K562 (cell line): Measurements from ENCODE around the gene FAM222A. TPM values are rescaled to one million over a fixed set of nuclear protein-coding genes. Genes with fewer than 3 reads are reported as not detected.

Experiments used
- ADNP ChIP-seq: fragments of 200-800 bp; sonication (Bioruptor generic); IDR thresholded peaks from 2 replicates; pipeline ENCODE4 v1.6.1; 2016; ENCODE audit warnings: missing genetic modification characterization, missing compliant biosample characterization
- DMBX1 ChIP-seq: fragments of 250-450 bp; sonication (Bioruptor Pico); IDR thresholded peaks from 2 replicates; pipeline ENCODE4 v1.8.0; 2022; ENCODE audit warnings: inconsistent platforms, mild to moderate bottlenecking, moderate library complexity, borderline replicate concordance
- DPF2 ChIP-seq: fragments of 450-650 bp; IDR thresholded peaks from 2 replicates; pipeline ENCODE4 v1.6.1; 2016
- KLF10 ChIP-seq: fragments of 250-450 bp; sonication (Bioruptor Pico); IDR thresholded peaks from 2 replicates; pipeline ENCODE4 v1.6.1; 2021; ENCODE audit warnings: matching md5 sums
- PHB ChIP-seq: fragments of 250-450 bp; sonication (Bioruptor Pico); IDR thresholded peaks from 2 replicates; pipeline ENCODE4 v1.5.0; 2021
- PHF20 ChIP-seq: fragments of 450-650 bp; IDR thresholded peaks from 2 replicates; pipeline ENCODE4 v1.6.1; 2018; ENCODE audit not compliant: partially characterized antibody
- RBM15 ChIP-seq: fragments of 200-400 bp; formaldehyde crosslinking; IDR thresholded peaks from 2 replicates; pipeline ENCODE4 v1.6.1; 2018; ENCODE audit warnings: mild to moderate bottlenecking, low read length, moderate library complexity; ENCODE audit not compliant: insufficient read depth
- RFX1 ChIP-seq: fragments of 450-650 bp; IDR thresholded peaks from 2 replicates; pipeline ENCODE4 v1.6.1; 2016; ENCODE audit warnings: mild to moderate bottlenecking, moderate library complexity
- TGIF2 ChIP-seq: sonication (generic); formaldehyde crosslinking; IDR thresholded peaks from 2 replicates; pipeline ENCODE4 v1.8.1; 2022; ENCODE audit warnings: mild to moderate bottlenecking, missing genetic modification reagents, moderate library complexity
- ZNF140 ChIP-seq: fragments of 250-450 bp; sonication (Bioruptor Pico); IDR thresholded peaks from 2 replicates; pipeline ENCODE4 v1.8.0; 2021; ENCODE audit warnings: moderate library complexity, mild to moderate bottlenecking, inconsistent platforms
- ZNF224 ChIP-seq: sonication (generic); formaldehyde crosslinking; IDR thresholded peaks from 2 replicates; pipeline ENCODE4 v1.8.0; 2022; ENCODE audit warnings: mild to moderate bottlenecking, missing genetic modification reagents
- ZNF253 ChIP-seq: fragments of 250-450 bp; sonication (Bioruptor Pico); conservative IDR thresholded peaks from 2 replicates; pipeline ENCODE4 v1.6.1; 2021; ENCODE audit warnings: mild to moderate bottlenecking
- ZNF354B ChIP-seq: fragments of 250-450 bp; sonication (Bioruptor Pico); IDR thresholded peaks from 2 replicates; pipeline ENCODE4 v1.4.0; 2020
- polyA plus RNA-seq, 8 experiments: library from polyadenylated mRNA; depleted of rRNA in 4 of 8; stranded (reverse) in 5 of 8; unstranded in 3 of 8; fragments of >200 nt; fragmentation: Nextera tagmentation in 2 of 8; fragmentation: Illumina TruSeq in 1 of 8; extraction: Ambion mirVana in 2 of 8; extraction: Trizol in 1 of 8; gene quantifications; 2 replicates each; pipeline versions ENCODE4 v1.2.1 to v1.2.3, GENCODE V29; 2011 to 2014; ENCODE audit warnings: inconsistent platforms in 1 of 8, missing spikeins in 1 of 8
- total RNA-seq, 7 experiments: library from RNA; depleted of rRNA in 6 of 7; stranded (reverse); fragments of >200 nt in 6 of 7; fragmentation: Illumina TruSeq in 2 of 7; extraction: Trizol in 2 of 7; gene quantifications; 2 replicates each; pipeline versions ENCODE4 v1.2.1 to v1.2.3, GENCODE V29; 2011 to 2021; ENCODE audit warnings: low replicate concordance in 1 of 7
- TF ChIP-seq, protein P1 (sequence below): fragments of 250-450 bp; sonication (Bioruptor Pico); IDR thresholded peaks from 2 replicates; pipeline ENCODE4 v1.8.0; 2021; ENCODE audit warnings: moderate library complexity, mild to moderate bottlenecking, inconsistent platforms
- TF ChIP-seq, protein P2 (sequence below): fragments of 250-450 bp; sonication (Bioruptor Pico); IDR thresholded peaks from 2 replicates; pipeline ENCODE4 v1.6.1; 2021; ENCODE audit warnings: mild to moderate bottlenecking
- TF ChIP-seq, protein P3 (sequence below): sonication (generic); formaldehyde crosslinking; IDR thresholded peaks from 2 replicates; pipeline ENCODE4 v1.8.1; 2023; ENCODE audit warnings: mild to moderate bottlenecking, missing genetic modification reagents
- TF ChIP-seq, protein P4 (sequence below): fragments of 250-450 bp; sonication (Bioruptor Pico); IDR thresholded peaks from 2 replicates; pipeline ENCODE4 v1.8.0; 2022; ENCODE audit warnings: inconsistent platforms, mild to moderate bottlenecking, moderate library complexity, borderline replicate concordance
- TF ChIP-seq, protein P5 (sequence below), 2 experiments: IDR thresholded peaks; 2 replicates each; pipeline ENCODE4 v1.6.1; 2011; ENCODE audit warnings: borderline replicate concordance in 1 of 2, control low read depth in 1 of 2, low read depth in 1 of 2, low read length in 1 of 2, mild to moderate bottlenecking in 1 of 2, mixed read lengths in 1 of 2, moderate library complexity in 1 of 2; ENCODE audit not compliant: insufficient read depth in 1 of 2, insufficient read length in 1 of 2, poor library complexity in 1 of 2, severe bottlenecking in 1 of 2; ENCODE audit errors: extremely low read depth in 1 of 2
- TF ChIP-seq, protein P6 (sequence below): sonication (generic); formaldehyde crosslinking; IDR thresholded peaks from 2 replicates; pipeline ENCODE4 v1.9.0; 2022; ENCODE audit warnings: mild to moderate bottlenecking, missing genetic modification reagents

Gene FAM222A
- total and polyA plus RNA-seq, 9 of the 15 experiments (the other 6 are each of a cell fraction or from before 2014, with no cell fraction given) = 0.03 to 0.36 (median 0.12) TPM; not detected in 1

DNA sequence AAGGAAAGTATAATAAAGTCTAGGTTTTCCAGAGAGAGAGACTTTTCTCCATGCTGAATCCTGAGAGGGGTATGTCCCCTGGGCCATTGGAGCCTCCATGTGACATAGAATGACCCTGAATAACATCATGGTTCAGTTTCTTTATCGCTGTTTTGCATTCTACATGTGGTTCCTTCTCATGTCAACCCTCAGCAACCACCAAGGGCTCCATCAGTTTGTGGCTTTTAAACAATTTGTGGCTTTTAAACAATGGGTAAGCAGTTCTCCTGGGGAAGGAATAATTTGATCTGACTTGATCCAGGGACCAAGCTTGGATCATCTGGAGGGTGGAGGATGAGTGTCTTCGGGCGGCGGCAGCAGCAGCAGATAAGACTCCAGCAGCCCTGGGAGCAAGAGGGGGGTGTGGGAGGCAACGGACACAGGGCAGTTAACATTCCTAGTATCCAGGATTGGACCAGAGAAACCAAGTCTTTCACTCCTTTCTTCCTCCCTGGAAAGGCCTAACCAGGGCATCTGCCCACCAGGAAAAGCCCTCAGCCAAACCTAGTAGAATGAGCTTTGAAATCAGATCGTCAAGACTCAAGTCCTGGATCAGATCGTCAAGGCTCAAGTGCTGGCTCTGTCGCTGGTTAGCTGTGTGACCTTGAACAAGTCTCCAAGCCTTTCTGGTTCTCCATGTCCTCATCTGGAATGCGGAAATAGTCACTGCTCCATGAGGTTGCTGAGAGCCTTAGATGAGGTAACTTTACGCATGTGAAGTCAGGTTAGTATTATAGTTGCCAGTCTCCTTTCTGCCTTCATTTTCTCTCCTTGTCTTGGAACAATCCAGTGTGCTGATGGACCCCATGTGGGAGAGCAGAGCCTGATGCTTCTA is 27.8 kb upstream of the FAM222A start (continued):
- TF ChIP-seq, protein P1, sequence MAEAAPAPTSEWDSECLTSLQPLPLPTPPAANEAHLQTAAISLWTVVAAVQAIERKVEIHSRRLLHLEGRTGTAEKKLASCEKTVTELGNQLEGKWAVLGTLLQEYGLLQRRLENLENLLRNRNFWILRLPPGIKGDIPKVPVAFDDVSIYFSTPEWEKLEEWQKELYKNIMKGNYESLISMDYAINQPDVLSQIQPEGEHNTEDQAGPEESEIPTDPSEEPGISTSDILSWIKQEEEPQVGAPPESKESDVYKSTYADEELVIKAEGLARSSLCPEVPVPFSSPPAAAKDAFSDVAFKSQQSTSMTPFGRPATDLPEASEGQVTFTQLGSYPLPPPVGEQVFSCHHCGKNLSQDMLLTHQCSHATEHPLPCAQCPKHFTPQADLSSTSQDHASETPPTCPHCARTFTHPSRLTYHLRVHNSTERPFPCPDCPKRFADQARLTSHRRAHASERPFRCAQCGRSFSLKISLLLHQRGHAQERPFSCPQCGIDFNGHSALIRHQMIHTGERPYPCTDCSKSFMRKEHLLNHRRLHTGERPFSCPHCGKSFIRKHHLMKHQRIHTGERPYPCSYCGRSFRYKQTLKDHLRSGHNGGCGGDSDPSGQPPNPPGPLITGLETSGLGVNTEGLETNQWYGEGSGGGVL (CRISPR knock-in tag) = no peak
- TF ChIP-seq, protein P2, sequence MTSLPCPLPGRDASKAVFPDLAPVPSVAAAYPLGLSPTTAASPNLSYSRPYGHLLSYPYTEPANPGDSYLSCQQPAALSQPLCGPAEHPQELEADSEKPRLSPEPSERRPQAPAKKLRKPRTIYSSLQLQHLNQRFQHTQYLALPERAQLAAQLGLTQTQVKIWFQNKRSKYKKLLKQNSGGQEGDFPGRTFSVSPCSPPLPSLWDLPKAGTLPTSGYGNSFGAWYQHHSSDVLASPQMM (CRISPR knock-in tag) = no peak
- TF ChIP-seq ZNF140 = no peak
- TF ChIP-seq DPF2 = no peak
- TF ChIP-seq, protein P3, sequence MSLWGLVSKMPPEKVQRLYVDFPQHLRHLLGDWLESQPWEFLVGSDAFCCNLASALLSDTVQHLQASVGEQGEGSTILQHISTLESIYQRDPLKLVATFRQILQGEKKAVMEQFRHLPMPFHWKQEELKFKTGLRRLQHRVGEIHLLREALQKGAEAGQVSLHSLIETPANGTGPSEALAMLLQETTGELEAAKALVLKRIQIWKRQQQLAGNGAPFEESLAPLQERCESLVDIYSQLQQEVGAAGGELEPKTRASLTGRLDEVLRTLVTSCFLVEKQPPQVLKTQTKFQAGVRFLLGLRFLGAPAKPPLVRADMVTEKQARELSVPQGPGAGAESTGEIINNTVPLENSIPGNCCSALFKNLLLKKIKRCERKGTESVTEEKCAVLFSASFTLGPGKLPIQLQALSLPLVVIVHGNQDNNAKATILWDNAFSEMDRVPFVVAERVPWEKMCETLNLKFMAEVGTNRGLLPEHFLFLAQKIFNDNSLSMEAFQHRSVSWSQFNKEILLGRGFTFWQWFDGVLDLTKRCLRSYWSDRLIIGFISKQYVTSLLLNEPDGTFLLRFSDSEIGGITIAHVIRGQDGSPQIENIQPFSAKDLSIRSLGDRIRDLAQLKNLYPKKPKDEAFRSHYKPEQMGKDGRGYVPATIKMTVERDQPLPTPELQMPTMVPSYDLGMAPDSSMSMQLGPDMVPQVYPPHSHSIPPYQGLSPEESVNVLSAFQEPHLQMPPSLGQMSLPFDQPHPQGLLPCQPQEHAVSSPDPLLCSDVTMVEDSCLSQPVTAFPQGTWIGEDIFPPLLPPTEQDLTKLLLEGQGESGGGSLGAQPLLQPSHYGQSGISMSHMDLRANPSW (CRISPR knock-in tag) = no peak
- TF ChIP-seq, protein P4, sequence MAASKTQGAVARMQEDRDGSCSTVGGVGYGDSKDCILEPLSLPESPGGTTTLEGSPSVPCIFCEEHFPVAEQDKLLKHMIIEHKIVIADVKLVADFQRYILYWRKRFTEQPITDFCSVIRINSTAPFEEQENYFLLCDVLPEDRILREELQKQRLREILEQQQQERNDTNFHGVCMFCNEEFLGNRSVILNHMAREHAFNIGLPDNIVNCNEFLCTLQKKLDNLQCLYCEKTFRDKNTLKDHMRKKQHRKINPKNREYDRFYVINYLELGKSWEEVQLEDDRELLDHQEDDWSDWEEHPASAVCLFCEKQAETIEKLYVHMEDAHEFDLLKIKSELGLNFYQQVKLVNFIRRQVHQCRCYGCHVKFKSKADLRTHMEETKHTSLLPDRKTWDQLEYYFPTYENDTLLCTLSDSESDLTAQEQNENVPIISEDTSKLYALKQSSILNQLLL (CRISPR knock-in tag) = no peak
- TF ChIP-seq ADNP (tag) = no peak
- TF ChIP-seq ZNF224 (CRISPR knock-in tag) = no peak
- no peak for TF ChIP-seq KLF10
- no peak for TF ChIP-seq PHF20
- TF ChIP-seq DMBX1 (CRISPR knock-in tag) = no peak
- no peak for TF ChIP-seq TGIF2 (CRISPR knock-in tag)
- TF ChIP-seq ZNF253 = no peak
- no peak for TF ChIP-seq RBM15
- TF ChIP-seq, protein P5, sequence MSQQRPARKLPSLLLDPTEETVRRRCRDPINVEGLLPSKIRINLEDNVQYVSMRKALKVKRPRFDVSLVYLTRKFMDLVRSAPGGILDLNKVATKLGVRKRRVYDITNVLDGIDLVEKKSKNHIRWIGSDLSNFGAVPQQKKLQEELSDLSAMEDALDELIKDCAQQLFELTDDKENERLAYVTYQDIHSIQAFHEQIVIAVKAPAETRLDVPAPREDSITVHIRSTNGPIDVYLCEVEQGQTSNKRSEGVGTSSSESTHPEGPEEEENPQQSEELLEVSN (IDR thresholded peaks at IDR 0.05; ENCODE audit: borderline replicate concordance in 1 of 2, extremely low read depth in 1 of 2, insufficient read depth in 1 of 2, insufficient read length in 1 of 2, low read depth in 1 of 2, low read length in 1 of 2, poor library complexity in 1 of 2, severe bottlenecking in 1 of 2) = no peak
- TF ChIP-seq, protein P6, sequence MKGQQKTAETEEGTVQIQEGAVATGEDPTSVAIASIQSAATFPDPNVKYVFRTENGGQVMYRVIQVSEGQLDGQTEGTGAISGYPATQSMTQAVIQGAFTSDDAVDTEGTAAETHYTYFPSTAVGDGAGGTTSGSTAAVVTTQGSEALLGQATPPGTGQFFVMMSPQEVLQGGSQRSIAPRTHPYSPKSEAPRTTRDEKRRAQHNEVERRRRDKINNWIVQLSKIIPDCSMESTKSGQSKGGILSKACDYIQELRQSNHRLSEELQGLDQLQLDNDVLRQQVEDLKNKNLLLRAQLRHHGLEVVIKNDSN (CRISPR knock-in tag) = peak; percentile 9; the same call in 1 of the 2 replicates
- no peak for TF ChIP-seq PHB (CRISPR knock-in tag)
- no peak for TF ChIP-seq RFX1
- no peak for TF ChIP-seq ZNF354B
